Activated CD4-positive, alpha-beta T cell treated with anti-CD3 and anti-CD28 coated beads for 24 hours (primary cell): ENCODE measurements around the gene ARHGAP15.

ENCODE experiments used
- DNase-seq, 2 donors: peaks; one replicate each; pipeline ENCODE4 v3.0.0-alpha.2; 2020; ENCODE audit warnings: low read depth in 2 of 2

The ARHGAP15 gene

GRCh38 chr2:143169105-143169504 is 39.9 kb downstream of the ARHGAP15 start:
- DNase-seq = no peak

DNA sequence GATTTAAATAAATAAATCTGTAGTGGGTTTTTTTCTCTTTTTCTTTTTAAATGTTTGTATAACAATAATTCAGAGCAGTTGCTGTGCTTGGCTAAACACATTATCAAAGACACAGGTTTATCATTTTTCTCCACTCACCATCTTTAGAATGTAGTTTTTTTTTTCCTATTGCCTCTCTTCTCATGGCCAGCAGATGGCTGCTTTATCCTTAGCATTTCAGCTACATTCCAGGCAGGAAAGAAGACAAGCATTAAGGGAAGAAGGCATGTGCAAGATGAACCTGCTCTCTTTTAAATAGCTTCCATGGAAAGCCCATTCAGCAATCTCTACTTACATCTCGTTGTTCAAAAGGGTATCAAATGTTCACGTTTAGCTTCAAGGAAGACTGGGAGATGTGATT is 42.6 kb downstream of the ARHGAP15 start:
- no peak for DNase-seq

DNA sequence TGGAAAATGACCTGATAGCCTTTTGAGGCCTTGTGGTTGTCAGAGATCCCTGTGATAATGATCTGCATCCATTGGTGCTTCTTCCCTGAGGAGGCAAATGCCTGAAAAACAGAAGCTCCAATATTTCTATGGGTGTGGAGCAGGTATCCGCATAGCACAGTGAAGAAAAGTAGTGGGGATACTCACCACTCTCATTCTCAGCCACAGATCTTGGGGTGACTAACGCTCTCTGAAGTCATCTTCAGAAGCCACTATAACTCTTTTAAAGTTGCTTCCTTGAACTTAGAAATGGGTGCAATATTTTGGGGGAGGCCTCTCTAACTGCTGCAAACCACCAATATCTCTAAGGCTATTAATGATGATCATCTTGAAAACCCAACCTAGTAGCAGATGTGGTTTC is 46.2 kb downstream of the ARHGAP15 start:
- DNase-seq = no peak

GRCh38 chr2:143176606-143177005 is 47.4 kb downstream of the ARHGAP15 start:
- no peak for DNase-seq

DNA sequence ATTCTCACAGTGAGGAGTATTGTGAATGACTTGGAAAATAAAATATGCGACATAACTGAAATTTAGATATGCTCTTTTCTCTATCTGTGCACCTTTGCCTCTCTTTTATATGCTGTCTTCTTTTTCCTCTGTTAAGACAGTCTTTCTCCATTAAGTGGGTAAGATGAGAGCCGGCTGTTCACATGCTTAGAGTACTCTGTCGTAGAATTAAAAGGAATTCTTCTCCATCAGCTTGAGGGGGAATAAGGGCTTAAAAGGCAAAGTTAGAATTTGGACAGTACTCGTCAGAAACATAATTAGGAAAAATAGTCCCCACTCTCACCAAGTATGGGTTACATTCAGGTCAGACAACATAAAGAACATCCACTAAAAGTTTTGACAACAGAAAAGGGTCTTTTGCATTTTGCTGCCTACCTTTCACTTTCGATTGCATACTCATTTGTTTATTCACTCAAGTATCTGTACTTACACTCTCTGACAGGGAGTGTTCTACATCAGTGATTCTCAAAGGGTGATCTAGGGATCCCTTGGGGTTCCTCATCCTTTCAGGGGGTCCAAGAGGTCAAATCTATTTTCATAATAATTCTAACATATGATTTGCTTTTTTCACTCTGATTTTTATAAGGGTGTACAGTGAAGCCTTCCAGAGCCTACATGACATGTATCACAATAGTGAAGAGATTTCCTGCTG is 48.0 kb downstream of the ARHGAP15 start:
- no peak for DNase-seq

GRCh38 chr2:143181494-143181893 is 52.3 kb downstream of the ARHGAP15 start:
- no peak for DNase-seq

DNA sequence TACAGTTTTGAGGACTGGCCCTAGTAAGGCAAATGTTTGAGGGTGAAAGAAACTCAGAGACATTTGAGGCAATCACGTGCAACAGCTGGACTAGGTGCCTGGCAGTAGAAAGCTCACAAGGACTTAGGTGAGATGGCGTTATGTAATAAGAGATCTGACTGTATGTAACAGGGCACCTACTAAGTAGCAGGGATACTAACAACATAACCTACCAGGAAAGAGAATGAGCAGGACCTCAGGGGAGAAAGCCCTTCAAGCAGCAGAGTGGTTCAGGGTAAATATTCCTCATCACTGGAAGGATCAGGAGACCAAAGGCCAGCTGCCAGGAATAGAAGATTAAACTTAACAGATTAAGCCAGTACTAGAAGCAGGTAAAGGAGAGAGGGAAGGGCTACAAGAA is 53.4 kb downstream of the ARHGAP15 start:
- no peak for DNase-seq

GRCh38 chr2:143183804-143184463 is 54.7 kb downstream of the ARHGAP15 start:
- DNase-seq = no peak

DNA sequence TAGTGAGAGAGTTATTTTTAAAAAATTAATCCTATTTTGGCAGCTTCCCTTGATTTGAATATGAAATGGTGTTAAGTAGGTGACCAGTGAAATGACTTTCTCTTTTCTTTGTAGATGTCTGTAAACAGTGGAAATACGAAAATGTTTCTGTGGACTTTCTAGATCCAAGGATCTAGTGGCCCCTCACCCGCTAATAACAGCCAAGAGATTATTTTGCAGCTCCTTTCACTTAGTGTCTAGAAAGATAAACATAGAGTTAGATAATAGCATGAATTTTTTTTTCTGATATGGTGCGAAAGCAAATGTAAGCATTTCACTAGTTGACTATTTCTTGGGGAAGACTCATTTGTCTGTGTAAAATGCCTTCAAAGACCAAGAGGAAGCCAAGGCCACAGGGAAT is 57.7 kb downstream of the ARHGAP15 start:
- DNase-seq = no peak

GRCh38 chr2:143190431-143190830 is 61.2 kb downstream of the ARHGAP15 start:
- no peak for DNase-seq

- DNase-seq = no peak
Measured at GRCh38 chr2:143192106-143192505, 62.9 kb downstream of the ARHGAP15 start.

GRCh38 chr2:143192716-143193115 is 63.5 kb downstream of the ARHGAP15 start:
- no peak for DNase-seq

GRCh38 chr2:143193121-143193520 is 63.9 kb downstream of the ARHGAP15 start:
- no peak for DNase-seq

DNA sequence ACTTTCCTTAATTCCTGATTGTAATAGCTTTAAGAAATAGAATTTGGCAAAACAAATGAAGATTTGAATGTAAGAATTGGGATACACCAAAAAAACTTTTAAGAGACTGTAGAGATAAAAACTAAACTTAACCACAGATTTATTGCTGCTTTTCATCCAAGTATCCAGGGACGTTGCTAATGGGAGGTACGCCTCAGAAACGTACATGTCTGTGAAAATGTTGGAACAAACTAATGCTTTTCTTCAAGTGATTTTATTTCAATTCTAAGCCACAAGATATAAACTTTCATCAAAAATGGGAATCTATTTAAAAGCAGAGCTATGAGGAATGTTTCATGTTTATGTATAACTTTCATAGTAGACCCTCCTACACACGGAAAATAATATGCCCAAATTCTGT is 66.3 kb downstream of the ARHGAP15 start:
- DNase-seq = no peak

GRCh38 chr2:143204062-143204461 is 74.8 kb downstream of the ARHGAP15 start:
- no peak for DNase-seq

- no peak for DNase-seq
Measured at GRCh38 chr2:143205106-143205764, 76.0 kb downstream of the ARHGAP15 start.

GRCh38 chr2:143209570-143210445 is 80.6 kb downstream of the ARHGAP15 start:
- no peak for DNase-seq

- DNase-seq = no peak
Measured at GRCh38 chr2:143210446-143210819, 81.2 kb downstream of the ARHGAP15 start.

- no peak for DNase-seq
Measured at GRCh38 chr2:143217512-143218115, 88.4 kb downstream of the ARHGAP15 start.

DNA sequence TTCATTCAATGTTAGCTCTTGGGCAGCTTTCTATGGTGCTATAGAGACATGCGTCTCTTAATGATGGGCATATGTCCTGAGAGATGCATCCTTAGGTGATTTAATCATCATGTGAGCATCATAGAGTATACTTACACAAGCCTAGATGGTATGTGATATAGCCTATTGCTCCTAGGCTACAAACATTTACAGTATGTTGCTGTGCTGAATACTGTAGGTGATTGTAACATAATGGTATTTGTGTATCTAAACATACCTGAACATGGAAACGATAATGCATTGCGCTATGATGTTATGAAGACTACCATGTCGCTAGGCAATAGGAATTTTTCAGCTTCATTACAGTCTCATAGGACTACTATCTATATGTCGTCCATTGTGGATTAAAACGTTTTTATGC is 89.4 kb downstream of the ARHGAP15 start:
- DNase-seq = no peak

DNA sequence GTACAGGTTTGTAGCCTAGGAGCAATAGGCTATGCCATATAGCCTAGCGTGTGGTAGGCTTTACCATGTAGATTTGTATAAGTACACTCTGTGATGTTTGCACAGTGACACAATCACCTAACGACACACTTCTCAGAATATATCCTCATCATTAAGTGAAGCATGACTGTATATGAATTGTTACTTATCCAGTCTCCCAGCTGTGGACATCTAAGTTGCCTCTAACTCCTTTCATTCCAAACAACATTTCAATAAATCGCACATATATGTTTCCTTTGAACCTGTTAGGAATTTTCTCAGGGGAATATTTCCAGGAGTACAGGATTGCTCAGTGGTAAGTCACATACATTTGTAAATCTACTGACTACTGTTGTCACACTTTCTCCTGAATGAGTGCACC is 90.0 kb downstream of the ARHGAP15 start:
- DNase-seq = no peak

GRCh38 chr2:143223556-143223955 is 94.3 kb downstream of the ARHGAP15 start:
- DNase-seq = no peak
